GM18517 (cell line): ENCODE data around the gene MELTF.

Source experiments
- ATAC-seq: cut with Tn5 transposase; IDR thresholded peaks from one replicate; pipeline ENCODE4 v1.9.1; 2021; ENCODE audit warnings: mild to moderate bottlenecking, moderate library complexity; ENCODE audit not compliant: unreplicated experiment

Gene MELTF

DNA sequence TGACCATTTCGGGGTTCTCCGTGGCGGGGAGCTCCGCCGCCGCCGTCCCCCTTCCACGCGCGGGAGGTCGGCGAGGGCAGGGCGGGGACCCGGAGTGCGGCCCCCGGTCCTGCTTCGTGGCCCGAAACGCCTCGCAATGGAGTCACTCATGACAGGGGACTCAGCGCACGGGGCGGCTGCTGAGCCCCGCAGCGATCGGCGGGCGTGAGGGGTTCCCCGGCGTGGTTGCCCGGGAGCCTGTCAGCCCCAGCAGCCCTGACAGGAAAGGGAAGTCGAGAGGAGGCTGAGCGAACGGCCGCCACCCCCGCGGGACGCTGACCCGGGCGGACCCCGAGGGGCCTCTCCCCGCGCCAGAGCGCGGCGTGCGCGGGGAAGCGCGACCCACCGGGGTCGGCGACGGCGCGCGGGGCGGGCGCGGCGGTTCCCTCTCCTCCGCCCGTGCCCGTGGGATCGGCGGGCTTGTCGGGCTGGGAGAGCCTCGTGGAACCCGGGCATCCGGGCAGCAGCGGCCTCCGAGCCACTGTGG is 60.4 kb downstream of the MELTF start:
- ATAC-seq = peak; percentile 40

DNA sequence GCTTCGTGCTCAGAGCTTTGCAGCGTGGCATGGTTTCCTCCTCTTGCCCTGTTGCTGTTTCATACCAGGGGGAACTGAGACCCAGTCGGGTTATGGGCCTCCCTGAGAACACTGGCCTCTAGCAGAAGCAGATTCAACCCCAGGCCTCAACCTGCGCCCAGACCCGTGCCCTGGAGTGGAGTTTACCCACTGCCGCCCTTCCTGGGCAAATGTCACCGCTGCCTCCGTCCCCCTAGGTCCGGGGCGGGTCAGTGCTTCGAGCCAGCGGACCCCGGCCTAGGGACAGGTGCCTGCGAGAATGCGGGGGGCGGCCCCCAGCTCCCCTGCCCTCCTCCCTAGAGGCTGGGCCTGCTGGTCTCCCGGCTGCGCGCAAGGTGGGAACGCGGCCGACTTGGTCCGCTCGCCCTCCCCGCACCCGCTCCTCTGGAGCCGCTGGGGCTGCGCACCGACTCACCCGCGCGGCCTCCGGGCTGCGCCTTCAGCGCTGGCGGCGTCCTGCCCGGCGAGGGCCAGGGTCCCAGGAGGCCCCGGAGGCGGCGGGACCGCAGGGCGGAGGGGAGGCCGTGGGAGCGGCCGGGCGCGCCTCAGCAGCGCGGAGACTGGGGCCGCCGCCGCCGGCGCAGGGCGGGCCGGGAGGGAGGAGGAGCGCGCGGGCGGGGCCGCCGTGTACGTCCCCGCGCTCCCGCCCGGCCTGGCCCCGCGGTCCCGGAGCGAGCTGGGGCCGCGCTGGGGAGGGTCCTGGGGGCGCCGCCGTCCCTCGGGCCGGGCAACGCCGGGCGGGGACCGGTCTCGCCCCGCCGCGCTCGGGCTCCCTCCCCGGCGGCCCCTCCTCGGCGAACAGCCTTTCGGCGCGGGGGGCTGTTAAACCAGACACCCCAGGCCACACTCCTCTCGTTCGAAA is 61.1 kb downstream of the MELTF start, which contains the start of gene PIGZ:
Gene PIGZ (minus strand): TSS at position 601 of the 901 bp plus-strand sequence. CDS start 16,802 bp downstream, outside the sequence.
- ATAC-seq = peak; percentile 54

DNA sequence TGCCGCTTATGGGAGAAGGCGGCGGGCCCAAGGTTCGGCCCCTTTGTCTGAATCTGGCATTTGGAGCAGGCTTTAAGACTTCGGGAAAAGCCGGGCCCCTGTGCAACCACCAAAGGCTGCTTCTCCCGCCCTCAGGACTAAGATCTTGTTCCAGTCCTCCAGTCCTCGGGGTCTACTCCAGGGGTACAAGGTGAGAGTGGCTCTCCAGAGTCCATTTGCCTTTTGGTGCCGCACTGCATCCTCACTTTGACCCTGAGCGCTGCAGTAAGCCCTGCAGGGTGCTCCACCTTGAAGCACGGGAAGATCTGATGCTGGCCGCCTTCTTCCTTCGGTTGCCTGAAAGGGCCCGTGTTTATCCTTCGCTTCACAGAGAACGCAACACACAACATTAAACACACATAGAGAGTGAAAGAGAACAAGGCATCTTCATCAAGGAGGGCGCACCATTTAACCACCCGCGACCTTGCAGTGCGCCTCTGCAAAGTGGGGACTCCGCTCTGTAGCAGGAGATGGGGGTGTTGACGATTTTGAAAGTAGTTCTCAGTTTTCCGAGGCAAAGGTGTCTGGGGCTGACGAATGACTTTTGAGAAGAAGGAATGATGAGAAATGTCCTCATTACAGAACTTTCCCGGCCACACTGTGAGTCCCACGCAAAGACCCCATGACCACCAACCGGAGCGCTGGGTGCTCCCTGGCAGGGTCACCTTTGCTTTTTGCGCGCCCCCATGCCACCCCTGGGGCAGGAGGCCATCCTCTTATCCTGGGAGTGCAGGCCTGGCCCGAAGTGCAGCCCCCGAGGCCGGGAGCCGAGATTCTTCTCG is 62.0 kb downstream of the MELTF start:
- ATAC-seq = no peak

DNA sequence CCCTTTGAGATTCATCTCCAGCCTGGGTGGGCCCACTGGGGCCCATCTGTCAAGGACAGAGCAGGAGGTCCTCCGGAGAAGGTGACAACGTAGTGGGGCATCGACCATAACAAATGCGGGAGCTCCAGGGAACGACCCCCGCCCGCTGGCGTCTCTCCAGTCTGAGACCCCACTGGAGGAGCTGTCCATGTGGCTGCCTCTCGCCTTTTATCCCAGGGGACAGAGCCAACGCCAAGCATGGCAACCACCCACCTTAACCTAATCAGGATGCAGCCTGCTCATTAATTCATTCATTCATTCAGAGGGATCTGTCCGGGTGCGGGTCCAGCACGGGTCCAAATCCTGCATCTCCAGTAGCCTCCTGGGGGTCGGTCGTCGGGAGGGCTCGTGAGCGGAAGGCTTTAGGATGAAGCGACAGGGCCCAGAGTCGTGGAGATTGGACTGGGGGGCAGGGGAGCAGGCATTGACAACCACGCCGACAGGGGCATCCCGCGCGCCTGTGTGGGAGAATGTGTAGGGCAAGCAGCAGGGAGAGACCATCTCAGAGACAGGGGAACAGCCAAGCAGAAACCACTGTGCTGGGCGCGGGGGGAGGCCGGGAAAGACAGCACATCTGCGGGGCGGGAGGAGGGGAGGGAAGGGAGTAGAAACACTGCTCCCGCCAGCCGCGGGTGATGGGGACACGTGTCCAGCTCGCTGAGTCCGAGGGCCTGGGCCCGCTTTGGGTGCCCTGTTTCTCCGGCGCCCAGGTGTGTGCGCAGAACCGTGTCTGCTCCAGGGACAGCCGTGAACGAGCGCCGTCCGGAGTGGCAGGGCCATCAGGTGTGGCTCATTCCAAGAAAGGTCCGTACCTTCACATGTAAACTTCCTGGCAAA is 62.9 kb downstream of the MELTF start:
- no peak for ATAC-seq

DNA sequence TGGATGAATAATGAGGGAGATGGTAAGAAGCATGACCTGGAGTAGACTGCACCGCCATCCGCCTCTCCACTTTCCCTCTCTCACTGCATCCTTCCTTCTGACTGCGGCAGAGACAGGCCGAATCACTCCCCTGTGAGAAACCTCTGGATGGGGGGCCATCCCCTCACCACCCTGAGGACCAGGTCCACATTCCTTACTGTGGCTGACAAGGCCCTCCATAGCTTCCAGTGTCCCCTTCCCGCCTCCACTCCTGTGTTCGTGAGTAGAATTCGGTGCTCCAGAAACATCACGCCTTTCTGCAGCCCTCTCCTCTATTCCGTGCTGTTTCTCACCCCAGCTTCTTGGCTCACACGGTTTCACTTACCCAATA is 63.8 kb downstream of the MELTF start:
- ATAC-seq = no peak

DNA sequence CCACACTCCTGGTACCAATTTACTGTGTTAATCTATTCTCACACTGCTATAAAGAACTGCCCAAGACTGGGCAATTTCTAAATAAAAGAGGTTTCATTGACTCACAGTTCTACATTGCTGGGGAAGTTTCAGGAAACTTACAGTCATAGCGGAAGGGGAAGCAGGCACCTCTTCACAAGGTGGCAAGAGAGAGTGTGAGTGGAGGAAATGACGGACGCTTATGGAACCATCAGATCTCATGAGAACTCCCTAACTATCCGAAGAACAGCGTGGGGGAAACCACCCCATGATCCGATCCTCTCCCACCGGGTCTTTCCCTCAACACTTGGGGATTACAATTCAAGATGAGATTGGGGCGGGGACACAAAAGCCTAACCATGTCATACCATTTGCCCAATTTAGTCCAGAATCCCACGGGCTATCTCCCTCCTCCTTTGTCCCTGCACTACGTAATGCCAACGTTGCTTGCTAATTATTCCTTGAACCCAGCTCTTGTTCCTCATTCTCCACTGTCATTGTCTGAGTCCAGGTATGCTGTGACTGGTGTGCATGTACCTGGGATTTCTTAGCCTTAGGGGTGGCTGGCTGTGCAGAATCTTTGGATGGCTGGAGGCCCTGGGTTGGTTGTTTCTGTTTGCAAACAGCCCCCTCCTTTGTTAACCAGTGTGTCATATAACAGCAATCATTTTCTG is 64.4 kb downstream of the MELTF start:
- ATAC-seq = no peak

DNA sequence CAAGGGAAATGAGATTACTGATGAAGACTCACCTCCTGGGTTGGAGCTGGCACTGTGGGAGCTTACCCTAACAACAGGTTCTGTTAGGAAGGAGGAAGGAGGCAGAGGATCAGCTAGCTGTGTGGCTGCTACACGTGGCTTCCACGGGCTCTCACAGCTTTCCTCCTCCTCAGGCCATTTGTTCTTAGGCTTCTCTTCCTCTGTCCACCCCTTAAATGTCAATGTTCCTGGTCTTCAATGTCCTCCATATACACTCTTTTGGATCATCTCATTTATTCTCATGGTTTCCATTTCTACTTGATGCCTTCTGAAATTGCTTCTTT is 66.0 kb downstream of the MELTF start:
- ATAC-seq = no peak

DNA sequence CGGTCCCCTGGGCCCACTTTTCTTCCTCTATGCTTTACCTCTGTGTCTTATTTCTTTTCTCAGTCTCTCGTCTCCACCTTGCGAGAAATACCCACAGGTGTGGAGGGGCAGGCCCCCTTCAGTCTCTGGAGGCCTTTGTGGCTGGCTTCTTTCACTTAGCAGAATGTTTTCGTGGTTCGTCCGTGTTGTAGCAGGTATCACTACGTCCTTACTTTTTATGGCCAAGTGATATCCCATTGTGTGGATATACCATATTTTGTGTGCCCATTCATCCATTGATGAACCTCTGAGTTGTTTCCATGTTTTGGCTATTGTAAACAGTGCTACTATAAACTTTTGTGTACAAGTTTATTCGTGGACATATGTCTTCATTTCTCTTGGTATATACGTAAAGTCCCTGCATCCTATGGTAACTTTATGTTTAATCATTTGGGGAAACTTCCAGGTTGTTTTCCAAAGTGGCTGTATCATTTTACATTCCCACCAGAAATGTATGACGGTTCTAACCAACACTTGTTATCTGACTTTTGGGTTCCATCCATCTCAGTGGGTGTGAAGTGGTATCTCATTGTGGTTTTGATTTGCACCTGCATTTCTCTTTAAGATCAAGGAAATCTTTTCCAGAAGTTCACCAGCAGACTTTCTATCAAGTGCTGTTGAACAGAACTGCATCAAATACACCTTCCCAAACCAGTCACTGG is 66.5 kb downstream of the MELTF start:
- ATAC-seq = peak; percentile 73

DNA sequence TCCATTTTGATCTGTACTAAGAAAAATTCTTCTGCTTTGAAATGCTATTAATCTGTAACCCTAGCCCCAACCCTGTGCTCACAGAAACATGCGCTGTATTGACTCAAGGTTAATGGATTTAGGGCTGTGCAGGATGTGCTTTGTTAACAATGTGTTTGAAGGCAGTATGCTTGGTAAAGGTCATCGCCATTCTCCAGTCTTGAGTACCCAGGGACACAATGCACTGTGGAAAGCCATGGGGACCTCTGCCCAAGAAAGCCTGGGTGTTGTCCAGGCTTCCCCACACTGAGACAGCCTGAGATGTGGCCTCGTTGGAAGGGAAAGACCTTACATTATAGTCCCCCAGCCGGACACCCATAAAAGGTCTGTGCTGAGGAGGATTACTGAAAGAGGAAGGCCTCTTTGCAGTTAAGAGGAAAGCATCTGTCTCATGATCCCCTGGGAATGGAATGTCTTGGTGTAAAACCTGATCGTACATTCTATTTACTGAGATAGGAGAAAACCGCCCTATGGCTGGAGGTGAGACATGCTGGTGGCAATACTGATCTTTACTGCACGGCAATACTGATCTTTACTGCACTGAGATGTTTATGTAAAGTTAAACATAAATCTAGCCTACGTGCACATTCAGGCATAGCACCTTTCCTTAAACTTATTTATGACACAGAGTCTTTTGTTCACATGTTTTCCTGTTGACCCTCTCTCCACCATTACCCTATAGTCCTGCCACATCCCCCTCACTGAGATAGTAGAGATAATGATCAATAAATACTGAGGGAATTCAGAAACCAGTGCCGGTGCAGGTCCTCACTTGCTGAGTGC is 67.3 kb downstream of the MELTF start:
- ATAC-seq = peak; percentile 31

DNA sequence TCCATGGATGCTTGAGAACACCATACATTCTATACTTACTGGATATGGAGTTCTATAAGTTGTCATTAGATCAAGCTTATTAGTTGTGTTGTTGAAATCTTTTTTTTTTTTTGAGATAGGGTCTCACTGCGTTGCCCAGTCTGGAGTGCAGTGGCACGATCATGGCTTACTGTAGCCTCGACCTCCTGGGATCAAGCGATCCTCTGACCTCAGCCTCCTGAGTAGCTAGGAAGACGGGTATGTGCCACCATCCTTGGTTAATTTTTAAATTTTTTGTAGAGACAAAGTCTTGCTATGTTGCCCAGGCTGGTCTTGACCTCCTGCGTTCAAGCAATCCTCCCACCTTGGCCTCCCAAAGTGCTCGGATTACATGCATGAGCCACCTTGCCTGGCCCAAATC is 74.8 kb downstream of the MELTF start:
- ATAC-seq = no peak
